ENCODE measurements around the gene PRR5.

The PRR5 gene

GRCh38 chr22:44691796-44692661, 10.0 kb upstream of the PRR5 start:
- no peak for DNase-seq (ENCODE audit: low read depth, low spot score)

- no peak for DNase-seq (ENCODE audit: low read depth, low spot score)
Measured at GRCh38 chr22:44692662-44693007, 9.4 kb upstream of the PRR5 start.

GRCh38 chr22:44693145-44693544, 8.9 kb upstream of the PRR5 start:
- DNase-seq (ENCODE audit: low read depth, low spot score) = no peak

- DNase-seq (ENCODE audit: low read depth, low spot score) = no peak
Measured at GRCh38 chr22:44693756-44694155, 8.2 kb upstream of the PRR5 start.

- no peak for DNase-seq (ENCODE audit: low read depth, low spot score)
Measured at GRCh38 chr22:44697423-44698141, 4.4 kb upstream of the PRR5 start.

GRCh38 chr22:44698531-44699421, 3.2 kb upstream of the PRR5 start:
- no peak for DNase-seq (ENCODE audit: low read depth, low spot score)

GRCh38 chr22:44700456-44700855, 1.5 kb upstream of the PRR5 start:
- no peak for DNase-seq (ENCODE audit: low read depth, low spot score)

GRCh38 chr22:44701187-44701790, 715 bp upstream of the PRR5 start:
- no peak for DNase-seq (ENCODE audit: low read depth, low spot score)

- DNase-seq (ENCODE audit: low read depth, low spot score) = no peak
Measured at GRCh38 chr22:44702479-44703198, 635 bp downstream of the PRR5 start.

GRCh38 chr22:44703255-44703870, 1.4 kb downstream of the PRR5 start:
- no peak for DNase-seq (ENCODE audit: low read depth, low spot score)

GRCh38 chr22:44704159-44705021, 2.4 kb downstream of the PRR5 start:
- no peak for DNase-seq (ENCODE audit: low read depth, low spot score)

GRCh38 chr22:44705022-44705297, 3.0 kb downstream of the PRR5 start:
- no peak for DNase-seq (ENCODE audit: low read depth, low spot score)

- DNase-seq (ENCODE audit: low read depth, low spot score) = no peak
Measured at GRCh38 chr22:44706488-44706887, 4.5 kb downstream of the PRR5 start.

GRCh38 chr22:44707178-44707577, 5.2 kb downstream of the PRR5 start:
- no peak for DNase-seq (ENCODE audit: low read depth, low spot score)

GRCh38 chr22:44707752-44708151, 5.7 kb downstream of the PRR5 start:
- no peak for DNase-seq (ENCODE audit: low read depth, low spot score)

GRCh38 chr22:44709881-44710392, 7.9 kb downstream of the PRR5 start:
- DNase-seq (ENCODE audit: low read depth, low spot score) = no peak

GRCh38 chr22:44710474-44711240, 8.7 kb downstream of the PRR5 start:
- DNase-seq (ENCODE audit: low read depth, low spot score) = no peak

GRCh38 chr22:44711241-44711560, 9.2 kb downstream of the PRR5 start:
- DNase-seq (ENCODE audit: low read depth, low spot score) = no peak

All from iPS DF 19.7 (cell line).